GM18511 (cell line): ENCODE measurements around the gene RPS6KA1.
"Not testable (repeated sequence)": the region's sequence is repeated elsewhere in the genome, so short reads cannot be mapped to it uniquely, and the experiment has no call there.

Experiments used
- ATAC-seq: cut with Tn5 transposase; IDR thresholded peaks from one replicate; pipeline ENCODE4 v1.9.1; 2021; ENCODE audit warnings: mild to moderate bottlenecking, moderate library complexity; ENCODE audit not compliant: unreplicated experiment

RPS6KA1 gene

GRCh38 chr1:26553942-26554682 is 24.6 kb downstream of the RPS6KA1 start:
- ATAC-seq = no peak

- ATAC-seq = no peak
Measured at GRCh38 chr1:26554781-26555180, 25.2 kb downstream of the RPS6KA1 start.

- no peak for ATAC-seq
Measured at GRCh38 chr1:26555550-26555981, 26.0 kb downstream of the RPS6KA1 start.

GRCh38 chr1:26556111-26556510 is 26.6 kb downstream of the RPS6KA1 start:
- no peak for ATAC-seq

- ATAC-seq = no peak
Measured at GRCh38 chr1:26557008-26557407, 27.4 kb downstream of the RPS6KA1 start.

GRCh38 chr1:26558685-26559048 is 29.1 kb downstream of the RPS6KA1 start:
- no peak for ATAC-seq

GRCh38 chr1:26560403-26560780 is 30.8 kb downstream of the RPS6KA1 start:
- ATAC-seq = no peak

- no peak for ATAC-seq
Measured at GRCh38 chr1:26570287-26570686, 40.7 kb downstream of the RPS6KA1 start.

GRCh38 chr1:26571381-26571780 is 41.8 kb downstream of the RPS6KA1 start:
- ATAC-seq = no peak

GRCh38 chr1:26574018-26574417 is 44.5 kb downstream of the RPS6KA1 start:
- ATAC-seq = no peak

- no peak for ATAC-seq
Measured at GRCh38 chr1:26574719-26575251, 45.2 kb downstream of the RPS6KA1 start.

GRCh38 chr1:26575348-26575747 is 45.8 kb downstream of the RPS6KA1 start:
- ATAC-seq = no peak

GRCh38 chr1:26578167-26578566 is 48.6 kb downstream of the RPS6KA1 start:
- no peak for ATAC-seq

GRCh38 chr1:26579681-26580111 is 50.1 kb downstream of the RPS6KA1 start:
- ATAC-seq = no peak

GRCh38 chr1:26580116-26580515 is 50.6 kb downstream of the RPS6KA1 start:
- no peak for ATAC-seq

GRCh38 chr1:26581287-26581651 is 51.7 kb downstream of the RPS6KA1 start:
- no peak for ATAC-seq

- no peak for ATAC-seq
Measured at GRCh38 chr1:26582053-26582835, 52.7 kb downstream of the RPS6KA1 start.

- no peak for ATAC-seq
Measured at GRCh38 chr1:26582836-26583460, 53.4 kb downstream of the RPS6KA1 start.

- no peak for ATAC-seq
Measured at GRCh38 chr1:26583646-26584485, 54.3 kb downstream of the RPS6KA1 start.

GRCh38 chr1:26584588-26584987 is 55.0 kb downstream of the RPS6KA1 start:
- ATAC-seq = not testable (repeated sequence)

GRCh38 chr1:26585471-26585870 is 55.9 kb downstream of the RPS6KA1 start:
- ATAC-seq = no peak
